Measurements from ENCODE around the gene MEIS3.
"Not testable (repeated sequence)": the region's sequence is repeated elsewhere in the genome, so short reads cannot be mapped to it uniquely, and the experiment has no call there.

The MEIS3 gene

GRCh38 chr19:47414469-47414868 is 4.9 kb downstream of the MEIS3 start:
- DNase-seq: no peak

GRCh38 chr19:47413941-47414340 is 5.4 kb downstream of the MEIS3 start:
- no peak for DNase-seq

- DNase-seq: not testable (repeated sequence)
Measured at GRCh38 chr19:47411696-47412095, 7.6 kb downstream of the MEIS3 start.

GRCh38 chr19:47411101-47411500 is 8.2 kb downstream of the MEIS3 start:
- DNase-seq: no peak

GRCh38 chr19:47408156-47408938 is 11.0 kb downstream of the MEIS3 start:
- no peak for DNase-seq

GRCh38 chr19:47407417-47407774 is 11.9 kb downstream of the MEIS3 start:
- DNase-seq: no peak

GRCh38 chr19:47406711-47407416 is 12.5 kb downstream of the MEIS3 start:
- DNase-seq: no peak

- no peak for DNase-seq
Measured at GRCh38 chr19:47405854-47406417, 13.4 kb downstream of the MEIS3 start.

- DNase-seq: no peak
Measured at GRCh38 chr19:47405197-47405550, 14.2 kb downstream of the MEIS3 start.

GRCh38 chr19:47404334-47405196 is 14.8 kb downstream of the MEIS3 start:
- DNase-seq: no peak

GRCh38 chr19:47402504-47402903 is 16.8 kb downstream of the MEIS3 start:
- DNase-seq: no peak

- no peak for DNase-seq
Measured at GRCh38 chr19:47398707-47399597, 20.4 kb downstream of the MEIS3 start.

- DNase-seq: peak; percentile 27
Measured at GRCh38 chr19:47391510-47392223, 27.7 kb downstream of the MEIS3 start.

GRCh38 chr19:47390533-47391488 is 28.5 kb downstream of the MEIS3 start:
- no peak for DNase-seq

- no peak for DNase-seq
Measured at GRCh38 chr19:47389150-47389556, 30.2 kb downstream of the MEIS3 start.

- not testable (repeated sequence) for DNase-seq
Measured at GRCh38 chr19:47388721-47389120, 30.6 kb downstream of the MEIS3 start.

GRCh38 chr19:47387623-47388022 is 31.7 kb downstream of the MEIS3 start:
- not testable (repeated sequence) for DNase-seq

- DNase-seq: not testable (repeated sequence)
Measured at GRCh38 chr19:47386582-47386981, 32.7 kb downstream of the MEIS3 start.

GRCh38 chr19:47384533-47384932 is 34.8 kb downstream of the MEIS3 start:
- DNase-seq: not testable (repeated sequence)

GRCh38 chr19:47383890-47384289 is 35.4 kb downstream of the MEIS3 start:
- not testable (repeated sequence) for DNase-seq

Data from NCI-H2227 treated with DMSO at 0.1 percent for 48 hours (cell line).